Breast epithelium (tissue), 3 donors: Measurements from ENCODE around the gene STARD3NL.

Experiments
- CTCF ChIP-seq, 3 donors: fragments of 450-650 bp; IDR thresholded peaks; one replicate each; pipeline ENCODE4 v1.5.1; 2016 to 2017; ENCODE audit warnings: antibody characterized with exemption in 3 of 3, mild to moderate bottlenecking in 3 of 3, moderate library complexity in 3 of 3
- POLR2A ChIP-seq: fragments of 450-650 bp; IDR thresholded peaks from one replicate; pipeline ENCODE4 v1.6.1; 2016; ENCODE audit warnings: antibody characterized with exemption, mild to moderate bottlenecking, moderate library complexity

- TF ChIP-seq CTCF (IDR thresholded peaks at IDR 0.05) (peak; percentile 83 to 88 (median 86)), POLR2A (no peak)
Measured at GRCh38 chr7:38222481-38223096, 44.5 kb downstream of the STARD3NL start.
